Measurements from ENCODE around the gene SLX9.

- TF ChIP-seq EZH2phosphoT487 (IDR thresholded peaks at IDR 0.05; ENCODE audit: insufficient read depth, low read depth) (no peak), EZH2 (IDR thresholded peaks at IDR 0.05; ENCODE audit: insufficient read depth, poor library complexity, severe bottlenecking) (no peak)
These were observed 12.0 kb upstream of the SLX9 start for GRCh38 chr21:44927587-44928461.

Measured in GM23248 (cell line).